Measurements from ENCODE around the gene SGO1.
"Not testable (repeated sequence)": the region's sequence is repeated elsewhere in the genome, so short reads cannot be mapped to it uniquely, and the experiment has no call there.

Gene SGO1

GRCh38 chr3:20185679-20186599 is at the start of gene SGO1:
Gene SGO1, minus strand, starts transcription at chr3:20186206. Its CDS starts 2,179 bp downstream, at chr3:20184027.
- peak; percentile 57; the same call in 1 of the 2 replicates for TF ChIP-seq POLR2A (IDR thresholded peaks at IDR 0.05; ENCODE audit: low read depth, low read length)
- DNase-seq (ENCODE audit: insufficient read length, low spot score) (peak; percentile 89), FAIRE-seq (peak; percentile 99)

- no peak for TF ChIP-seq POLR2A (IDR thresholded peaks at IDR 0.05; ENCODE audit: low read depth, low read length)
- no peak for FAIRE-seq
- no peak for DNase-seq (ENCODE audit: insufficient read length, low spot score)
These were observed 49.8 kb upstream of the SGO1 start for GRCh38 chr3:20235796-20236195.

GRCh38 chr3:20232906-20233780 is 47.1 kb upstream of the SGO1 start:
- TF ChIP-seq POLR2A (IDR thresholded peaks at IDR 0.05; ENCODE audit: low read depth, low read length), result no peak
- DNase-seq (ENCODE audit: insufficient read length, low spot score), result no peak

GRCh38 chr3:20230954-20231353 is 44.9 kb upstream of the SGO1 start:
- FAIRE-seq (no peak), DNase-seq (ENCODE audit: insufficient read length, low spot score) (no peak)
- no peak for TF ChIP-seq POLR2A (IDR thresholded peaks at IDR 0.05; ENCODE audit: low read depth, low read length)

More at GRCh38 chr3:20232906-20233780, 47.1 kb upstream of the SGO1 start:
- FAIRE-seq, result no peak

- DNase-seq (ENCODE audit: insufficient read length, low spot score) (no peak), FAIRE-seq (peak; percentile 27)
- TF ChIP-seq POLR2A (IDR thresholded peaks at IDR 0.05; ENCODE audit: low read depth, low read length), result no peak
These were observed 39.8 kb upstream of the SGO1 start for GRCh38 chr3:20225769-20226168.

- no peak for TF ChIP-seq POLR2A (IDR thresholded peaks at IDR 0.05; ENCODE audit: low read depth, low read length)
- FAIRE-seq, result no peak
- DNase-seq (ENCODE audit: insufficient read length, low spot score), result no peak
These were observed 36.3 kb upstream of the SGO1 start for GRCh38 chr3:20222274-20222673.

GRCh38 chr3:20218215-20218614 is 32.2 kb upstream of the SGO1 start:
- no peak for FAIRE-seq
- TF ChIP-seq POLR2A (IDR thresholded peaks at IDR 0.05; ENCODE audit: low read depth, low read length), result no peak
- DNase-seq (ENCODE audit: insufficient read length, low spot score), result no peak

GRCh38 chr3:20215636-20216035 is 29.6 kb upstream of the SGO1 start:
- DNase-seq (ENCODE audit: insufficient read length, low spot score) (no peak), FAIRE-seq (no peak)
- no peak for TF ChIP-seq POLR2A (IDR thresholded peaks at IDR 0.05; ENCODE audit: low read depth, low read length)

- not testable (repeated sequence) for FAIRE-seq
These were observed 27.5 kb upstream of the SGO1 start for GRCh38 chr3:20213491-20213890.

GRCh38 chr3:20207945-20208344 is 21.9 kb upstream of the SGO1 start:
- DNase-seq (ENCODE audit: insufficient read length, low spot score); FAIRE-seq: not testable (repeated sequence)

More at GRCh38 chr3:20213491-20213890, 27.5 kb upstream of the SGO1 start:
- not testable (repeated sequence) for DNase-seq (ENCODE audit: insufficient read length, low spot score)

GRCh38 chr3:20205898-20206297 is 19.9 kb upstream of the SGO1 start:
- FAIRE-seq; DNase-seq (ENCODE audit: insufficient read length, low spot score): not testable (repeated sequence)

- TF ChIP-seq POLR2A (IDR thresholded peaks at IDR 0.05; ENCODE audit: low read depth, low read length), result no peak
- DNase-seq (ENCODE audit: insufficient read length, low spot score), result no peak
- no peak for FAIRE-seq
These were observed 15.1 kb upstream of the SGO1 start for GRCh38 chr3:20201143-20201542.

GRCh38 chr3:20197775-20198174 is 11.8 kb upstream of the SGO1 start:
- no peak for TF ChIP-seq POLR2A (IDR thresholded peaks at IDR 0.05; ENCODE audit: low read depth, low read length)
- FAIRE-seq (no peak), DNase-seq (ENCODE audit: insufficient read length, low spot score) (no peak)

GRCh38 chr3:20194793-20195460 is 8.9 kb upstream of the SGO1 start:
- no peak for DNase-seq (ENCODE audit: insufficient read length, low spot score)
- FAIRE-seq, result no peak
- no peak for TF ChIP-seq POLR2A (IDR thresholded peaks at IDR 0.05; ENCODE audit: low read depth, low read length)
